SU-DHL-6 (cell line): ENCODE data around the gene MKI67.
A peak's percentile ranks its signal among the peaks of the same experiment; 100 is the strongest.

Experiments used
- H2AFZ ChIP-seq: fragments of 200-600 bp; sonication (generic); 2 replicates; pipeline ENCODE4 v1.6.1; 2014; ENCODE audit warnings: low read depth, mild to moderate bottlenecking, moderate library complexity, mixed read lengths, antibody characterized with exemption, low read length; ENCODE audit not compliant: severe bottlenecking
- H3F3A ChIP-seq: fragments of 200-600 bp; shearing (Covaris generic); 2 replicates; pipeline ENCODE4 v1.6.0; 2016; ENCODE audit warnings: antibody characterized with exemption, mild to moderate bottlenecking; ENCODE audit not compliant: insufficient read depth
- H3K27ac ChIP-seq: fragments of 200-600 bp; sonication (generic); 2 replicates; pipeline ENCODE4 v1.5.1; 2016; ENCODE audit warnings: low read depth, mild to moderate bottlenecking, low read length, moderate library complexity, mixed read lengths
- H3K27me3 ChIP-seq: fragments of 200-600 bp; sonication (generic), shearing (Covaris generic); 2 replicates; pipeline ENCODE4 v1.6.0; 2014; ENCODE audit warnings: mild to moderate bottlenecking, low read length
- H3K36me3 ChIP-seq: fragments of 200-600 bp; sonication (generic); 2 replicates; pipeline ENCODE4 v1.6.1; 2014; ENCODE audit warnings: mild to moderate bottlenecking, low read length, mixed read lengths
- H3K4me2 ChIP-seq: fragments of 300-600, 200-600 bp; shearing (Covaris generic), sonication (generic); 2 replicates; pipeline ENCODE4 v1.6.0; 2014; ENCODE audit warnings: low read length, low read depth, mild to moderate bottlenecking; ENCODE audit not compliant: poor library complexity, severe bottlenecking
- H3K4me3 ChIP-seq: fragments of 200-600 bp; sonication (generic); 2 replicates; pipeline ENCODE4 v1.5.1; 2014; ENCODE audit warnings: antibody characterized with exemption, low read length, mild to moderate bottlenecking, mixed read lengths; ENCODE audit not compliant: insufficient read depth, poor library complexity, severe bottlenecking
- H3K79me2 ChIP-seq: fragments of 200-600 bp; sonication (generic); 2 replicates; pipeline ENCODE4 v1.6.1; 2014; ENCODE audit warnings: mild to moderate bottlenecking, low read length, moderate library complexity; ENCODE audit not compliant: insufficient read depth
- H3K9ac ChIP-seq: fragments of 200-600 bp; sonication (generic); 2 replicates; pipeline ENCODE4 v1.7.0; 2014; ENCODE audit warnings: mild to moderate bottlenecking, low read length
- H3K9me2 ChIP-seq: fragments of 200-600 bp; sonication (generic); replicated peaks from 2 replicates; pipeline ENCODE4 v1.6.1; 2014; ENCODE audit warnings: low read length; ENCODE audit not compliant: insufficient read depth
- H3K9me3 ChIP-seq: fragments of 200-600 bp; sonication (generic); 2 replicates; pipeline ENCODE4 v1.6.1; 2014; ENCODE audit warnings: low read length, mixed read lengths; ENCODE audit not compliant: insufficient read depth
- H4K20me1 ChIP-seq: fragments of 200-600 bp; sonication (generic); 2 replicates; pipeline ENCODE4 v1.6.1; 2014; ENCODE audit warnings: low read depth, mild to moderate bottlenecking, antibody characterized with exemption, low read length, moderate library complexity, mixed read lengths
- EZH2phosphoT487 ChIP-seq: fragments of 200-600 bp; sonication (generic), shearing (Covaris generic); conservative IDR thresholded peaks from 2 replicates; pipeline ENCODE4 v1.6.1; 2018; ENCODE audit warnings: mild to moderate bottlenecking, antibody characterized with exemption, low read length, moderate library complexity, mixed read lengths
- TF ChIP-seq, protein P1 (sequence below): fragments of 200-600 bp; sonication (generic); IDR thresholded peaks from one replicate; pipeline ENCODE4 v1.5.1; 2017; ENCODE audit warnings: antibody characterized with exemption, mild to moderate bottlenecking, low read length, moderate library complexity; ENCODE audit not compliant: insufficient read depth, poor library complexity, severe bottlenecking

MKI67 gene

DNA sequence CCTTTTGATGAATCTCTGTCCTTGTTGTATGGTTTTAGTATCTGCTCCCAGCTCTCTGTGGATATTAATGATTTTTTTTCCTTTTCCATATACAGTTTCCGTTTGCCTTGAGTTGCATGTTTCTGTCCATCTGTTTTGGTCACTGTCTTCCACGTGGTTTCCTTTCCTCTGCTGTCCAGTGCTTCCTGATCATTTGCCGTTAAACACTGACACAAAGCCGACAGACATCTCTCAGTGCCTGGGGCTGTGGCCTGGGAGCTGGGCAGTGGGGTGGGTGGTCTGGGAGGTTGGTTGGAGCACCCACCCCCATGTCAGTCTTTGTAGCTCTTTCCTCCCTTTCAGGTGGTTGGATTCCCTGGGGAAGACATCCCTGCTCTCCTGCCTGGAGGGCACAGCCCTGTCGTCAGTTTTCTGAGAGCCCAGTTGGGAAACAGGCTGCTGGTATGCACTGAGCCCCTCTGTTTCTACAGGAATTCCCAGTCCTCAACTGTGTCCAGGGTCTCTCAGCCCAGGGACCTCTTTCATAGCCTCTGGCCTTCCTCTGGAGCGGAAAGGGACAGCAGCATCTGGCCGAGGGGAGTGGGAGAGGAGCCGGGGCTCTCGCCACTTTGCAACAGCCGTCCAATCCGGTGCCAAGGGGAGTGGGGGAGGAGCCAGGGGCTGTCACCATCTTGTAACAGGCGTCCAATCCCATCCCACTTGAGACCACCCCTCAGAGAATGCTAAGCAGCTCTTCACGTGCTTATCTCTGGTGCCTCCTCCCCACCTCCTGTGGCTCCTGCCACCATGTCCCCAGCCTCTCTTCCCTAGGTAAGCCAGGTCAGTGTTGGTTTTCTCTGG, 26.7 kb upstream of the MKI67 start:
- Histone ChIP-seq H2AFZ (no peak overlapping the region), H3K36me3 (no peaks in the 10 kb centered on the region), H3F3A (no peaks in the 10 kb centered on the region), H4K20me1 (no peaks in the 10 kb centered on the region), H3K4me2 (no peak overlapping the region), H3K9ac (no peak overlapping the region), H3K9me2 (no peaks in the 10 kb centered on the region), H3K27me3 (no peaks in the 10 kb centered on the region), H3K4me3 (no peak overlapping the region), H3K27ac (no peak overlapping the region), H3K9me3 (no peaks in the 10 kb centered on the region), H3K79me2 (no peaks in the 10 kb centered on the region)
- TF ChIP-seq, protein P1, sequence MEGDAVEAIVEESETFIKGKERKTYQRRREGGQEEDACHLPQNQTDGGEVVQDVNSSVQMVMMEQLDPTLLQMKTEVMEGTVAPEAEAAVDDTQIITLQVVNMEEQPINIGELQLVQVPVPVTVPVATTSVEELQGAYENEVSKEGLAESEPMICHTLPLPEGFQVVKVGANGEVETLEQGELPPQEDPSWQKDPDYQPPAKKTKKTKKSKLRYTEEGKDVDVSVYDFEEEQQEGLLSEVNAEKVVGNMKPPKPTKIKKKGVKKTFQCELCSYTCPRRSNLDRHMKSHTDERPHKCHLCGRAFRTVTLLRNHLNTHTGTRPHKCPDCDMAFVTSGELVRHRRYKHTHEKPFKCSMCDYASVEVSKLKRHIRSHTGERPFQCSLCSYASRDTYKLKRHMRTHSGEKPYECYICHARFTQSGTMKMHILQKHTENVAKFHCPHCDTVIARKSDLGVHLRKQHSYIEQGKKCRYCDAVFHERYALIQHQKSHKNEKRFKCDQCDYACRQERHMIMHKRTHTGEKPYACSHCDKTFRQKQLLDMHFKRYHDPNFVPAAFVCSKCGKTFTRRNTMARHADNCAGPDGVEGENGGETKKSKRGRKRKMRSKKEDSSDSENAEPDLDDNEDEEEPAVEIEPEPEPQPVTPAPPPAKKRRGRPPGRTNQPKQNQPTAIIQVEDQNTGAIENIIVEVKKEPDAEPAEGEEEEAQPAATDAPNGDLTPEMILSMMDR: no peak
- no peak for TF ChIP-seq EZH2phosphoT487

DNA sequence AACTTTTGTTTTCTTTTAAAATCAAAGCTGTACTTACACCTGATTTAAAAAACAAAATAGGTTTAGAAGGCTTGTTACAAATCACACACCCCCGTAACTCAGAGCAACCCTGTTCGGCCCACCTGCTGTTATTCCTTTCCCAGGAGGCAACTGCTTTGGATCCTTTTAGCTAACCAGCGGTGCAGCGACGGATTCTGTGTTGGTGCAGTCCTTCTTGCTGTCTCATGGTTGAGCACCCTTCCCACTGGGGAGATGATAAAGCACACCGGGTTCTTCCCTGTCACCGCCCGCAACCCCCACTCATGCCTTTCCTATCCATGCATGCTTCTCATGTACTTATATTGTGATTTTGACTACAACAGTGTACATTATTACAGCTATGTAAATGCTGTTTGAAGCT, 24.8 kb upstream of the MKI67 start:
- Histone ChIP-seq H3K36me3 (no peaks in the 10 kb centered on the region), H3K9ac (no peak overlapping the region), H4K20me1 (no peaks in the 10 kb centered on the region), H3K9me3 (no peaks in the 10 kb centered on the region), H3K27ac (no peak overlapping the region), H3F3A (no peaks in the 10 kb centered on the region; the same call in 1 of the 2 replicates), H3K79me2 (no peaks in the 10 kb centered on the region), H3K27me3 (no peaks in the 10 kb centered on the region), H3K4me2 (no peak overlapping the region), H3K4me3 (no peak overlapping the region), H3K9me2 (no peaks in the 10 kb centered on the region), H2AFZ (no peak overlapping the region)
- TF ChIP-seq, protein P1: no peak
- TF ChIP-seq EZH2phosphoT487: no peak

DNA sequence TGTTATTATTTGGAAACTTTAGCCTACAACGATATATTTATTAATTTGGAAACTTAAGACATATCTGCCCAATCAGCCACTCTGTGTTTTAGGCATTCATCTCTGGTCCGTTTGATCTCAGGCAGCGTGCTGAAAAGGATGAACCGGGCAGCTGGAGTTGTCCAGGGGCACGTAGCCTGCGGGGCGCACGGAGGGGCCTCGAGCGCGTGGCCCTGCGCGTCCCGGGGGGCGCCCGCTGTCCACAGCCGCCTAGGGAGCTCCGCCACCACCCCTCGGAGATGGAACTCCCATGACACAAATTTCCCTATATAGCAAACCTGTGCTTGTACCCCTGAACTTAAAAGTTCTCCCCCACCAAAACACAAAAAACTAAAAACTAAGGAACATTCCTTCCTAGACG, 24.3 kb upstream of the MKI67 start:
- TF ChIP-seq, protein P1: no peak
- no peak for TF ChIP-seq EZH2phosphoT487
- Histone ChIP-seq H3K9me2 (no peaks in the 10 kb centered on the region), H2AFZ (no peak overlapping the region), H3K79me2 (no peaks in the 10 kb centered on the region), H3F3A (no peaks in the 10 kb centered on the region; the same call in 1 of the 2 replicates), H3K27ac (no peak overlapping the region), H3K4me3 (no peak overlapping the region), H3K27me3 (no peaks in the 10 kb centered on the region), H3K36me3 (no peaks in the 10 kb centered on the region), H4K20me1 (no peaks in the 10 kb centered on the region), H3K4me2 (peak overlapping the region; percentile 34), H3K9me3 (no peaks in the 10 kb centered on the region), H3K9ac (no peak overlapping the region)
